GM18868 (cell line): ENCODE data around the gene BRINP3.
"Not testable (repeated sequence)": the region's sequence is repeated elsewhere in the genome, so short reads cannot be mapped to it uniquely, and the experiment has no call there.

Source experiments
- ATAC-seq: cut with Tn5 transposase; IDR thresholded peaks from one replicate; pipeline ENCODE4 v1.9.1; 2021; ENCODE audit warnings: mild to moderate bottlenecking, moderate library complexity; ENCODE audit not compliant: unreplicated experiment

Gene BRINP3

DNA sequence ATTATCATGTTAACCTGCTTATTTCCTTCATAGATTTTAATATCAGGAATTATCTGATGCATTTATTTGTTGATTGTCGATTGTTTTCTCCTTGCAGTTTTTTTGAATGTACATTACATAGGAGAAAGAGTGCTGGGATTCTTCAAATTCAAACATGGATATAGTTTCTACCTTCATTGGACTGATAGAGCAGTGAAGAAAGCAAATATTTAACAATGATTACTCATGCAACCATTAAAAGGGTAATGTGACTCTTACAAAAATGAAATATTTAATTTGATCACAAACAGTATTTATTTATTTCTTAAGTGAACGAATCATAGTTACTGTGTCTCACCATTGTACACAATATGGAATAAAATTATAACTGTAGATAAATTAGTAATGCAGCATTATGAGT lies 350.9 kb downstream of the BRINP3 start:
- no peak for ATAC-seq

DNA sequence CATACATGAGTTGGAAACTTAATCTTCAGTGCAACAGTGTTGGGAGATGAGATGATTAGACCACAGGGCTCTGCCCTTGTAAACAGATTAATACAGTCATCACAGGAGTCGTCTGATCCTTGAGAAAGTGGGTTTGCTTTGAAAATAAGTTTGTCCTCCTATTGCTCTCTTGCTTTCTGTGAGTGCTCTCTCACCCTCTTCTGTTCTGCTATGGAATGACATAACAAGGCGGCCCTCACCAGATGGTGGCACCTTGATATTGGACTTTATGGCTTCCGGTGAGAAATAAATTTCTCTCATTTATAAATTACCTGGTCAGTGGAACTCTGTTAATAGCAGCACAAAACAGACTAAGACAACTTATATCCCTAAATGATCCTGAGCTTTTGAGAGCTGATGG lies 353.6 kb downstream of the BRINP3 start:
- no peak for ATAC-seq

DNA sequence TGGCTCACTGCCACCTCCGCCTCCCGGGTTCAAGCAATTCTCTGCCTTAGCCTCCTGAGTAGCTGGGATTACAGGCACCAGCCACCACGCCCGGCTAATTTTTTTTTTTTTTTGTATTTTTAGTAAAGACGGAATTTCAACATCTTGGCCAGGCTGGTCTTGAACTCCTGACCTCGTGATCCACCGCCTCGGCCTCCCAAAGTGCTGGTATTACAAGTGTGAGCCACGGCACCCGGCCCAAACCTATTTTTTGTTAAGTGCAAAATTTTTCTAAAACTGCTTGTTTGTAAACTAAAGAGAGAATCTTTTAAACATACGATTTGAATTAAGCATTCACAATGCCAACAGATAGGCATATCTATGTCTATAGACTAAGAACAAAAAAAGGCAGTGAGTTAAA lies 357.1 kb downstream of the BRINP3 start:
- ATAC-seq: not testable (repeated sequence)

DNA sequence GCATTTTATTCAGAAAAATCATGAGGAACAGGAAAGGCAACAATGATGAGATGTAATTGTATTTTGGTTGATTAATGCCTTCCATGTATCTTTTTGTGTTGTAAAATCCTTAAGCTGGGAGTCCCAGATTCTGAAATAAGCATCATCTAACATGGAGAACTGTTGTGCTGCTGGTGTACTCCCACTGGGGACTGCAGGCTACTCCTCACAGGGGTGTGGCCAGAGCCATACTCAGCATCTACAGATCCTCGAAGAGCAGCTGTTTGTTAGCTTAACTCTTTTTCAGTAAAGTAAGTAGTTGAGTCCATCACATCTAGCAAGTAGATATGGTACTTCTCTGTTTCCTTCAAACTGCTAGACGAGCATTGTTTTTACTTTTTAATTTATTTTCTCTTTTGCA lies 358.0 kb downstream of the BRINP3 start:
- no peak for ATAC-seq

DNA sequence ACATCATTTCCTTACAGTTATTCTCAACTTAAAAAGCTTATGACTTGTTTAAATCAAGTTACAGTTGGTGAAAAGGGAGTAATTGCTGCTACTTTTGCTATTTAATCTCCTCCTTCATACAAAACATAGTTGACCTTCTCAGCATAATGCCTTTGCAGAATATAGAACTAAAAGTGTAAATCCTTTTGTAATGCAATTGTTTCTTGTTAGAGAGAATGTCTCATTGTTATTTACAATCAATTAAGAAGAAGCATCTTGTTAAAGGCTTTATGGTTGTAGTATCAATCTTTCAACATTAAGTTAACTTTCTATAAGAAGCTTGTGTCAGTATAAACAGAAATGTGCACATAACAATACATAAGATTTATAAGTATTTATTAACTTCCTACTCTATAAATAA lies 360.7 kb downstream of the BRINP3 start:
- no peak for ATAC-seq

DNA sequence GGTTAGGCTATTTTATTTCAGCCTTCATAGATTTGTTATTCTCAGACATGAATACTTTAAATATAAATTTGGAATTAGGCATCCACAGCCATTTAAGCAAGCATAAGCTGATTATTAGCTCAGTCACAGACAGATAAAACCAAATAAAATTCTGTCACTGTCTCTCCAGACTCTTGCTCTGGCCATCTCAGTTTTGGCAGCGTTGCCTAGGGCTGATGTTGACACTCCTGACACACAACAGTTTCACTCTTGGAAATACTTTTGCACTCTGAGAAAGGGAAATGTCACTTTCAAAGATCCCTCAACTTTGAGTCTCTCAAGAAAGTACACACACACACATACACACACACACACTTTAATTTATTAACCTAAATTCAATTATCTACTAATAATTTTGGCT lies 372.7 kb downstream of the BRINP3 start:
- no peak for ATAC-seq

DNA sequence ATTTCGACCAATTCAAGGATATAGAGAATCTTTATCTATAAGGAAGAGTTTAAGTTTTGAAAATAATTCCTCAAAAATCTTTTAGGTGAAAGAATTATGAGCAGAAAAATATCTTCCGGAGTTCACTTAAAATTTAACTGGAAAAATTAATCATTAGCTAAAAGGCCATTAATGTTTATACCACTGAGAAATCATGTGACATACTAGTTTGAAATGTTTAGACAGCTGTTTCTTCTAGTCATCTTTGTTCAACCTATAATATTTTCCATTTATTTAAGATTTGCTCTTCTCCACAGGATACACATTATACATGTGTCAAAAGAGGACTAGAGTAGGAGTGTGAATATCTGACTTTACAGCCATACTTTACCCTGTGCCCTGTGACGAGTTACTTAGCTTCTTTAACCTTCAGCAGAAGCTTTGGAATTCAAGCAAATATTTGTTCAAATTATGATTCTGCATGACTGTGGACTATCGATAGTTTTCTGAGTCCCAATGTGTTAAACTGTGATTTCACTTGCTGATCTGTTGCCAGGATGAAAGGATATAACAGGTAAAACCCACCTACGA lies 374.8 kb downstream of the BRINP3 start:
- ATAC-seq: no peak

DNA sequence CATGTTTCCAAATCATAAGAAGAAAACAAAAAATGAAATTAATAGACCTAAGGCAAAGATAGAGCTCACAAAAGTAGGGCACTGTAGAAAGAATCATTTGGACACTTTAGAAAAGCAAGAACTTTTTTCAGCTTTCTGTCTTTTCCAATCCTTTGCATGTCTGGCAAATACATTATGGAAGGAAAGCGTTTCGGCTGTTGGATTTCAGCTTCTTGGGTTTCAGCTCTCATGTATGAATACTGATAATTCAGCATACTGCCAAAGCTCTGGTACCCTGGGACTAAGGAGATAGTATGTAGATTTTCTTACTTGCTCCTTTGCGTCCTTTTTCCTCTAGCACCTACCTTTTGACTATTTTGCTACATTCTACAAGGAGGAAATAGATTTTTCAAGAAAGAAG lies 375.9 kb downstream of the BRINP3 start:
- ATAC-seq: no peak

DNA sequence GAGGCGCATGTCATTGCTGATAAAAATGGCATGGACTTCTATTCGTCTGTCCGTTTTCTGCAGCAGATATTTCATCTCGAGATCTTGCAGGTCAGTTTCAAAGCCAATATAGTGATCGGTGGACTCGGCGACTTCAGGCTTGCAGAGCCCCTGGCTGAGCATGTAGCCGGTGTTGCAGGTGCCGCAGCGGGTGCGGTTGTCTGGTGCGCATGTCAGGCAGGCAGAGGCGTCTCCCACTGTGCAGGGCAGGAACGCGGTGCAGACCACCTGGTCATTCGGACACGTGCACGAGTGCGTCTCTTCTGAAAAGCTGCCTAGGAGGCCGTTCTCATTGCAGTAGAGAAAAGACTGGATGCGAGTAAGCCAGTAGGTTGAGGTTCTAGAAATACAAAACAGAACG lies 378.9 kb downstream of the BRINP3 start:
- ATAC-seq: no peak

DNA sequence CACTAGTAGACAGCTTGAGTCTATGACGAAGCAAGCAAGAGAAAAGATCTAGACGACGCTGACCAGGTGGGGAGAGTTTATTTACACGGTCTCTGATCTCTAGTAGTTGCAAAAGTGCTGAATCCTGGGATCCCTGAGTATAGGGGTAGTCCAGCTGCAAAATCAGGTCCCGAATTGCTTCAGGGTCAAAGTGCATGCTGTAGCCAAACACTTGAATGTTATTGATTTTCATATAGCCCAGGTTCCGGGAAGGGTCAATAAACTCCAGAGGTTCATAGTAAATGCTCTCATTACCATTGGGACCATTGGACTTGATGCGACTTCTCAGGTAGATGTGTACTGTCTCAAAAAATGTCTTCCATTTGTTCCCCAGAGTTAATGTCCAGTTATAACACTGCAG lies 379.6 kb downstream of the BRINP3 start:
- ATAC-seq: no peak

DNA sequence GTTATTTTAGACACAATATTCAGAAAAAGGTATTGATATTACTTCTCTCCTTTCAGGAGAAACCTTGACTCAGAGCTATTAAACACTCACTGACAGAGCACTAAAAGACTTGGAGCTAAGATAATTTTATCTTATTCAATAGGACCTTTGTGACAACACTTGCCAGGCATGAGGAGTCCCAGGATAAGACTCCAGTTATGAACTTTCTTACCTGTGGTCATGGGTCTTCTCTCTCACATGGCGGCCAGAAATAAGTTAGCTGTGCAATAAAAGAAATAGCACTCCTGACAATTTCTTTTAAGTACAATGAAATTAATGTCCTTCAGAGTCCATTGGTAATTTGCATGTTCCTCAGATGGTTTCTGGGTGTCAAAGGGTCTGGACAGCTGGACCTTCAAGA lies 382.1 kb downstream of the BRINP3 start:
- no peak for ATAC-seq

DNA sequence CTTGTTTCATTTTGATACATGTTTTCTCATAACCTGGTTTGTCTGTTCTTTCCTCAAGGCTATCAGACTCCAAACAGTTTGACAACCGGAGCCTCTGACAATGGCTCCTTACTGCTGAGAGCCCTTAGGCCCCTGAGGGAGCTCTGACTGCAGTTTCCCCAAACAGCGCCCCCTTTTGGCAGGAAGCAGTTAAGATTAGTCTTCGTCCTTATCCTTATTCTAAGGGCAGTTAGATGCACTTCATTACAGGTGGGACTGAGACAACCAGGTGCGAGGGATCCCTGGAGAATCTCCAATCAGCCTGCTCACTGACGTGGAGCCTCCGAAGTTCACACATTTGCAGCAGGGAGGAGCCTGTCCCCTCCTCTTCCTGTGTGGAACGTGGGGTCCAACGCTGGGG lies 393.1 kb downstream of the BRINP3 start:
- peak; percentile 92 for ATAC-seq

DNA sequence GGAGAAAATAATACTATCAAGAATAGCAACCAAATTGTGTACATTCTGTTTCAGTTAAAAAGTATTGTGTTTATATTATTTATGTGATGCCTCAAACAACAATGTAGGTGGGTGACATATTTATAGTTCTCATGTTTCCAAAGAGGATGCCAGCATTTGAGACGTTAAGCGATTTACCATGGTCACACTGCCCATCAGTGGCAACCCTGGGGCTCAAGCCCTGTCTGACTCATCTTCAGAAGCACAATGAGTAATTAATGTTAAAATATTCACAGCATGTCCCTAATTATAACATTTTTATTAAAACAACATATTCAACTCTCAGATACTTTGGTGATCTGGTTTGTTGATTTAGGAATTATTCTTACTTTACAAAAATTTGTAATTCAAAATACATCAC lies 409.4 kb downstream of the BRINP3 start:
- ATAC-seq: no peak

DNA sequence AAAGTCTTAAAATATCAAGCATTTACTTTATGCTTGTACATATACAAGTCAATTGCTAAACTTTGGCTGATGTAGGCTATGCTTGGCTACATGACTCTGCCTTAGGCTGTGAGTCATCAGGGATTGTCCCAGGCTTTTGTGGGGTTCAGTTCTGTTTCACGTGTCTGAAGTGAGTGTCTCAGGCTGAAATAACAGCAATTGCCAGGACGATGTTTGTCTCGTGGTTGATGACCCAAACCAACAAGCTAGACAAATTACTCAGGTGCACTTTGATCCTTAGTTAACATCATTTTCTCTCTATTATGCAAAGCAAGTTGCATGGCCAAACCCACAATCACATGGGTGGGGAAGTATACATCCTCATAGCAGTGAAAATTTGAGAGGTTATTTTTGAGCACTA lies 410.1 kb downstream of the BRINP3 start:
- ATAC-seq: peak; percentile 92

DNA sequence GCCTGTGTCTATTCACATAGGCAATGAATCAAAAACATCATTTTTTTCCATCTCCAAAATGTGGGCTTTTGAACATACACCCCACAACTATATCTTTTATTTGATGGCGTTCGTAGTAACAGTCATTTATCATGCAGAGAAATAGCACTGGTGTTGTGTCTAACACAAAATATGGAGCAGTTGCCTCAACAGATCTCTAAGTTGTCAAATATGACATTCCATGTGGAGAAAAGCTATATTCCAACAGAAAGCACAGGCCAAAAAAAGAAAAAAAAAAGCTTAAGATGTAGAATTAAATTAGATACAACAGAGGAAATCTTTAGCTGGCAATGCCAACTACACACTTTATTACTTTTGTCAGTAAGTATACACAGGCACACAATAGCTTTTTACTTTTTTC lies 411.7 kb downstream of the BRINP3 start:
- ATAC-seq: no peak

DNA sequence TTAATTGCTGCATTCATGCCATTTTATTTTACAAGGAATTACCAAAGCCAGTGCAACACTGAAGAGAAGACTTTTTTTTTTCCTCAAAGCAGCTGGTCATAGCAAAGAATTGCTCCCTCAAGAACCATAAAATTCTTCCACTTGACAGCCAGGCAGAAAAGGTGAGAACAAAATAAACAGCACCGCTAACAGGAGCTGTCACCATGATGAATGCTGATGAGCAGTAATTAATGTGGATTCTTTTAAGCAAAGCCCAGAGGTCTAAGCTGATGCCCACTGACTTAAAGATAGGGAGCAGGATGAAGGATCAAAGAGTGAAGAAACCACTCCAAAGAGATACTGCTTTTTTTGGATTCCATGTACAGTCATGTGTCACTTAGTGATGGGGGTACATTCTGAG lies 428.4 kb downstream of the BRINP3 start:
- no peak for ATAC-seq
